HCT116 (cell line): ENCODE measurements around the gene CDK14. TPM values are rescaled to one million over a fixed set of nuclear protein-coding genes. Genes with fewer than 3 reads are reported as not detected.

Source experiments
- ATAC-seq: fragments of 200-7000 bp; cut with Tn5 transposase; 2 replicates; pipeline ENCODE4 v1.9.1; 2020; ENCODE audit warnings: mild to moderate bottlenecking, moderate library complexity
- BruUV-seq: library from RNA; stranded (reverse); fragments of 400-500 nt; replicated peaks from 2 replicates; lab custom pipeline; 2021; lab: Mats Ljungman, UMichigan
- CTCF ChIA-PET: fragments of 300-600 bp; sonication (Branson Sonifier 250); formaldehyde crosslinking; loops from one replicate; lab custom pipeline; 2021; ENCODE audit warnings: antibody characterized with exemption; lab: Charles Lee
- POLR2A ChIA-PET: fragments of 300-600, 350-600 bp; sonication (Branson Sonifier 250); formaldehyde crosslinking; loops from one replicate; lab custom pipeline; 2021; ENCODE audit warnings: antibody characterized with exemption; lab: Charles Lee
- RAD21 ChIA-PET, 2 experiments: fragments of 300-600 bp; sonication (Branson Sonifier 250); formaldehyde crosslinking; loops; one replicate each; lab custom pipeline; 2023; ENCODE audit warnings: low total read pairs in 2 of 2; ENCODE audit not compliant: uncharacterized antibody in 2 of 2, unreplicated experiment in 2 of 2, low non-redundant PET in 1 of 2; lab: Charles Lee
- DNase-seq: peaks from one replicate; pipeline ENCODE4 v3.0.0-alpha.2; 2010; ENCODE audit warnings: low read depth, low spot score
- H2AFZ ChIP-seq: fragments of 200-600 bp; shearing (Covaris generic), sonication (generic); 2 replicates; pipeline ENCODE4 v1.6.1; 2017; ENCODE audit warnings: low read depth, mixed run types, mixed read lengths, antibody characterized with exemption, low read length; ENCODE audit not compliant: poor library complexity, severe bottlenecking
- H3K27ac ChIP-seq: 2 replicates; pipeline ENCODE4 v1.5.1; 2012; ENCODE audit warnings: low read depth, low read length
- H3K27me3 ChIP-seq: fragments of 200-600 bp; sonication (generic); 2 replicates; pipeline ENCODE4 v1.6.1; 2016; ENCODE audit warnings: mixed run types, low read length, mixed read lengths; ENCODE audit not compliant: insufficient read depth
- H3K36me3 ChIP-seq, 2 experiments: fragments of 200-500 bp in 1 of 2; fragments of 200-600 bp in 1 of 2; sonication (Bioruptor generic) in 1 of 2; sonication (generic) in 1 of 2; 2 replicates each; pipeline versions ENCODE4 v1.5.1 to v1.6.1; 2014 to 2016; ENCODE audit warnings: low read length in 2 of 2, inconsistent platforms in 1 of 2, mixed read lengths in 1 of 2, mixed run types in 1 of 2; ENCODE audit not compliant: insufficient read depth in 2 of 2, control insufficient read depth in 1 of 2
- H3K4me1 ChIP-seq, 2 experiments: fragments of 200-600 bp in 1 of 2; sonication (generic) in 1 of 2; 2 replicates each; pipeline versions ENCODE4 v1.5.1 to v1.6.1; 2012 to 2017; ENCODE audit warnings: low read length in 2 of 2, inconsistent platforms in 1 of 2, mild to moderate bottlenecking in 1 of 2, mixed read lengths in 1 of 2, mixed run types in 1 of 2, moderate library complexity in 1 of 2; ENCODE audit not compliant: insufficient read depth in 2 of 2, control insufficient read depth in 1 of 2
- H3K4me2 ChIP-seq: fragments of 200-600 bp; sonication (generic); 2 replicates; pipeline ENCODE4 v1.6.1; 2017; ENCODE audit warnings: mixed run types, low read length, mixed read lengths
- H3K4me3 ChIP-seq, 2 experiments: fragments of 200-600 bp in 1 of 2; sonication (generic) in 1 of 2; replicated peaks in 1 of 2; 2 replicates each; pipeline ENCODE4 v1.5.1; 2011 to 2016; ENCODE audit warnings: low read length in 2 of 2, control low read depth in 1 of 2, low read depth in 1 of 2, mild to moderate bottlenecking in 1 of 2, mixed read lengths in 1 of 2, mixed run types in 1 of 2
- H3K79me2 ChIP-seq: fragments of 200-600 bp; sonication (generic); 2 replicates; pipeline ENCODE4 v1.6.1; 2017; ENCODE audit warnings: mild to moderate bottlenecking, mixed run types, low read length, moderate library complexity, mixed read lengths; ENCODE audit not compliant: insufficient read depth
- H3K9ac ChIP-seq: fragments of 200-600 bp; sonication (generic); 2 replicates; pipeline ENCODE4 v1.6.1; 2016; ENCODE audit warnings: low read length, mixed read lengths
- H3K9me2 ChIP-seq: fragments of 200-600 bp; sonication (generic), shearing (Covaris generic); 2 replicates; pipeline ENCODE4 v1.6.1; 2017; ENCODE audit warnings: mixed run types, mild to moderate bottlenecking, moderate library complexity; ENCODE audit not compliant: insufficient read depth
- H3K9me3 ChIP-seq, 2 experiments: fragments of 200-500 bp in 1 of 2; fragments of 200-600 bp in 1 of 2; sonication (Bioruptor generic) in 1 of 2; sonication (generic) in 1 of 2; 2 replicates each; pipeline ENCODE4 v1.6.1; 2014 to 2017; ENCODE audit warnings: low read length in 2 of 2, mixed read lengths in 2 of 2, inconsistent platforms in 1 of 2, low read depth in 1 of 2, mild to moderate bottlenecking in 1 of 2, mixed run types in 1 of 2, moderate library complexity in 1 of 2; ENCODE audit not compliant: control insufficient read depth in 1 of 2, insufficient read depth in 1 of 2
- H4K20me1 ChIP-seq: fragments of 200-600 bp; sonication (generic), shearing (Covaris generic); 2 replicates; pipeline ENCODE4 v1.6.1; 2017; ENCODE audit warnings: mixed run types, mild to moderate bottlenecking, moderate library complexity; ENCODE audit not compliant: insufficient read depth
- CBX3 ChIP-seq: IDR thresholded peaks from 2 replicates; pipeline ENCODE4 v1.6.1; 2012; ENCODE audit warnings: low read depth
- EGR1 ChIP-seq: IDR thresholded peaks from 2 replicates; pipeline ENCODE4 v1.6.1; 2012; ENCODE audit warnings: low read depth
- FOSL1 ChIP-seq: IDR thresholded peaks from 2 replicates; pipeline ENCODE4 v1.6.1; 2012; ENCODE audit warnings: low read depth
- JUND ChIP-seq: IDR thresholded peaks from 2 replicates; pipeline ENCODE4 v1.6.1; 2012
- RAD21 ChIP-seq: IDR thresholded peaks from 2 replicates; pipeline ENCODE4 v1.6.1; 2012; ENCODE audit warnings: low read depth, mild to moderate bottlenecking
- TCF7L2 ChIP-seq: IDR thresholded peaks from 2 replicates; pipeline ENCODE4 v1.7.0; 2011; ENCODE audit warnings: borderline replicate concordance, inconsistent platforms; ENCODE audit not compliant: insufficient read depth, insufficient read length; ENCODE audit errors: extremely low read depth
- YY1 ChIP-seq: IDR thresholded peaks from 2 replicates; pipeline ENCODE4 v1.6.1; 2011; ENCODE audit warnings: low read length, low read depth, moderate library complexity, mild to moderate bottlenecking; ENCODE audit not compliant: insufficient replicate concordance; ENCODE audit errors: extremely low read depth
- ZFX ChIP-seq: fragments of 450-650 bp; IDR thresholded peaks from 2 replicates; pipeline ENCODE4 v1.6.1; 2017
- intact Hi-C: fragments of 100-400 bp; cut with micrococcal nuclease; formaldehyde crosslinking; loops from 2 replicates; pipeline ENCODE4 v1.10.0; 2022
- total RNA-seq: library from RNA; stranded (reverse); gene quantifications from one replicate; pipeline ENCODE4 v1.2.1, GENCODE V29; 2021; ENCODE audit not compliant: unreplicated experiment
- TF ChIP-seq, protein P1 (sequence below): IDR thresholded peaks from 2 replicates; pipeline ENCODE4 v1.6.1; 2012
- TF ChIP-seq, protein P2 (sequence below): IDR thresholded peaks from 2 replicates; pipeline ENCODE4 v1.6.1; 2012; ENCODE audit warnings: low read depth
- TF ChIP-seq, protein P3 (sequence below), 3 experiments: fragments of 200-600 bp in 1 of 3; sonication (generic) in 1 of 3; IDR thresholded peaks in 2 of 3; conservative IDR thresholded peaks in 1 of 3; 2 replicates each; pipeline ENCODE4 v1.5.1; 2012 to 2017; ENCODE audit warnings: low read depth in 2 of 3, low read length in 2 of 3, antibody characterized with exemption in 1 of 3, borderline replicate concordance in 1 of 3, control low read depth in 1 of 3, mild to moderate bottlenecking in 1 of 3, mixed read lengths in 1 of 3, mixed run types in 1 of 3, moderate library complexity in 1 of 3; ENCODE audit not compliant: insufficient read depth in 1 of 3
- TF ChIP-seq, protein P4 (sequence below): IDR thresholded peaks from 2 replicates; pipeline ENCODE4 v1.6.1; 2011; ENCODE audit warnings: mild to moderate bottlenecking, low read length, moderate library complexity; ENCODE audit not compliant: insufficient replicate concordance; ENCODE audit errors: extremely low read depth
- TF ChIP-seq, protein P5 (sequence below): IDR thresholded peaks from 2 replicates; pipeline ENCODE4 v1.6.1; 2012

CDK14 gene
- total RNA-seq, 1 experiment from 2014 or later: 10.2 TPM

DNA sequence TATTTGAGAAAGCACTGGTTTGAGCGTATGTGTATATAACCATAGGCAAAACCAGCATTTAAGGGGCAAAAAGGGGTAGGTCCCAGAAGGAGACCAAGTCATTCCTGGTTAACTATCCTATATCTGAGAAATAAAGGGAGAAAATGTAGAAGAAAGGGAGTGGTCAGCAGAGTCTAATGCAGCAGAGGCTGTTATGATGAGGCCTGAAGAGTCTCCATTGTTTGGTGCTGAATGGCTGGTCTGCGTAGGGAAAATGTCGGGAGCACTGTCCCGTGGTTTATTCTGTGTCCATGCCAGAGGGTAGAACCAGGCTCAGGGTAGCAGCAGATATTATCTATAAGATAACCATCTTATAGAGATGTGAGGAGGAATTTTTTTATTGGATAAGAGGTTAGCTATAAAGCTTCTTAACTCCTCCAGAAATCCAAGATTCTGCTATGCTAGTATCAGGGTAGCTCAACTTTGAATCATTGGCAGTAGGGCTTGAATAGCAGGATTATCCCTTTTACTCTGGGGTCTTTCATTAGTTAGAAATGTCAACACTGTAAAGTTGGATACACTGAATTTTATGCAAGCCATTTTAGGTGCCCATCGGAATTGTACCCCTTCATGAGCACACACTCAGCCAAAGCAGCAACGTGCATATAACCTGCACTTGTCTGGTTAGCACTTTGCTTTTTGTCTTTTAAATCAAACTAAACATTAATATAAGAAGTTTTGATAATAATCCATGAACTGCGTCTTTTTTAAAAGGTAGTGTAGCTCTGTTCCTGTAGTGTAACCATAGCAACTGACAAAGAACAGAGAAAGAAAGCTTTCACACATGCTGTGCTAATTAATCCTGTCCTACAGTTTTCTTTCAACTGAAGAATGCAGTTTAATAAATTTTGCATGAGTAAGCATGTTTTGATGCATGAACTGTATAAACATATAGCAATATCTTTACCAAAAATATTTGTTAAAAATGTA lies 356.1 kb downstream of the CDK14 start:
- H4K20me1 ChIP-seq: no peaks in the 10 kb centered on the region
- no peak overlapping the region for H3K9ac ChIP-seq
- no peak overlapping the region for H3K27ac ChIP-seq
- ATAC-seq: no peak
- no peaks in the 10 kb centered on the region for H3K36me3 ChIP-seq
- H3K79me2 ChIP-seq: no peaks in the 10 kb centered on the region
- DNase-seq: no peak
- H3K4me1 ChIP-seq: no peaks in the 10 kb centered on the region
- H3K4me3 ChIP-seq: no peak overlapping the region
- H3K27me3 ChIP-seq: no peaks in the 10 kb centered on the region
- no peaks in the 10 kb centered on the region for H3K9me2 ChIP-seq
- intact Hi-C loops: no loop called here
- ChIA-PET CTCF (interaction anchor here (1.4 kb wide), 1 partner anchor 24 kb away, joined by 3 read pairs; no protein-coding TSS in a partner anchor), POLR2A (no interaction called here), RAD21 (no interaction called here)
- H3K9me3 ChIP-seq: no peaks in the 10 kb centered on the region
- H2AFZ ChIP-seq: no peak overlapping the region
- TF ChIP-seq YY1 (no peak), RAD21 (no peak), JUND (no peak), CBX3 (no peak), ZFX (no peak), FOSL1 (no peak), TCF7L2 (no peak), EGR1 (no peak)
- TF ChIP-seq, protein P1, sequence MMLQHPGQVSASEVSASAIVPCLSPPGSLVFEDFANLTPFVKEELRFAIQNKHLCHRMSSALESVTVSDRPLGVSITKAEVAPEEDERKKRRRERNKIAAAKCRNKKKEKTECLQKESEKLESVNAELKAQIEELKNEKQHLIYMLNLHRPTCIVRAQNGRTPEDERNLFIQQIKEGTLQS: no peak
- TF ChIP-seq, protein P2, sequence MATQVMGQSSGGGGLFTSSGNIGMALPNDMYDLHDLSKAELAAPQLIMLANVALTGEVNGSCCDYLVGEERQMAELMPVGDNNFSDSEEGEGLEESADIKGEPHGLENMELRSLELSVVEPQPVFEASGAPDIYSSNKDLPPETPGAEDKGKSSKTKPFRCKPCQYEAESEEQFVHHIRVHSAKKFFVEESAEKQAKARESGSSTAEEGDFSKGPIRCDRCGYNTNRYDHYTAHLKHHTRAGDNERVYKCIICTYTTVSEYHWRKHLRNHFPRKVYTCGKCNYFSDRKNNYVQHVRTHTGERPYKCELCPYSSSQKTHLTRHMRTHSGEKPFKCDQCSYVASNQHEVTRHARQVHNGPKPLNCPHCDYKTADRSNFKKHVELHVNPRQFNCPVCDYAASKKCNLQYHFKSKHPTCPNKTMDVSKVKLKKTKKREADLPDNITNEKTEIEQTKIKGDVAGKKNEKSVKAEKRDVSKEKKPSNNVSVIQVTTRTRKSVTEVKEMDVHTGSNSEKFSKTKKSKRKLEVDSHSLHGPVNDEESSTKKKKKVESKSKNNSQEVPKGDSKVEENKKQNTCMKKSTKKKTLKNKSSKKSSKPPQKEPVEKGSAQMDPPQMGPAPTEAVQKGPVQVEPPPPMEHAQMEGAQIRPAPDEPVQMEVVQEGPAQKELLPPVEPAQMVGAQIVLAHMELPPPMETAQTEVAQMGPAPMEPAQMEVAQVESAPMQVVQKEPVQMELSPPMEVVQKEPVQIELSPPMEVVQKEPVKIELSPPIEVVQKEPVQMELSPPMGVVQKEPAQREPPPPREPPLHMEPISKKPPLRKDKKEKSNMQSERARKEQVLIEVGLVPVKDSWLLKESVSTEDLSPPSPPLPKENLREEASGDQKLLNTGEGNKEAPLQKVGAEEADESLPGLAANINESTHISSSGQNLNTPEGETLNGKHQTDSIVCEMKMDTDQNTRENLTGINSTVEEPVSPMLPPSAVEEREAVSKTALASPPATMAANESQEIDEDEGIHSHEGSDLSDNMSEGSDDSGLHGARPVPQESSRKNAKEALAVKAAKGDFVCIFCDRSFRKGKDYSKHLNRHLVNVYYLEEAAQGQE: no peak
- TF ChIP-seq, protein P3, sequence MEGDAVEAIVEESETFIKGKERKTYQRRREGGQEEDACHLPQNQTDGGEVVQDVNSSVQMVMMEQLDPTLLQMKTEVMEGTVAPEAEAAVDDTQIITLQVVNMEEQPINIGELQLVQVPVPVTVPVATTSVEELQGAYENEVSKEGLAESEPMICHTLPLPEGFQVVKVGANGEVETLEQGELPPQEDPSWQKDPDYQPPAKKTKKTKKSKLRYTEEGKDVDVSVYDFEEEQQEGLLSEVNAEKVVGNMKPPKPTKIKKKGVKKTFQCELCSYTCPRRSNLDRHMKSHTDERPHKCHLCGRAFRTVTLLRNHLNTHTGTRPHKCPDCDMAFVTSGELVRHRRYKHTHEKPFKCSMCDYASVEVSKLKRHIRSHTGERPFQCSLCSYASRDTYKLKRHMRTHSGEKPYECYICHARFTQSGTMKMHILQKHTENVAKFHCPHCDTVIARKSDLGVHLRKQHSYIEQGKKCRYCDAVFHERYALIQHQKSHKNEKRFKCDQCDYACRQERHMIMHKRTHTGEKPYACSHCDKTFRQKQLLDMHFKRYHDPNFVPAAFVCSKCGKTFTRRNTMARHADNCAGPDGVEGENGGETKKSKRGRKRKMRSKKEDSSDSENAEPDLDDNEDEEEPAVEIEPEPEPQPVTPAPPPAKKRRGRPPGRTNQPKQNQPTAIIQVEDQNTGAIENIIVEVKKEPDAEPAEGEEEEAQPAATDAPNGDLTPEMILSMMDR (IDR thresholded peaks at IDR 0.05 in 2 of 3, conservative IDR thresholded peaks at IDR 0.05 in 1 of 3; ENCODE audit: borderline replicate concordance in 1 of 3, insufficient read depth in 1 of 3, low read depth in 2 of 3, low read length in 2 of 3): no peak
- TF ChIP-seq, protein P4, sequence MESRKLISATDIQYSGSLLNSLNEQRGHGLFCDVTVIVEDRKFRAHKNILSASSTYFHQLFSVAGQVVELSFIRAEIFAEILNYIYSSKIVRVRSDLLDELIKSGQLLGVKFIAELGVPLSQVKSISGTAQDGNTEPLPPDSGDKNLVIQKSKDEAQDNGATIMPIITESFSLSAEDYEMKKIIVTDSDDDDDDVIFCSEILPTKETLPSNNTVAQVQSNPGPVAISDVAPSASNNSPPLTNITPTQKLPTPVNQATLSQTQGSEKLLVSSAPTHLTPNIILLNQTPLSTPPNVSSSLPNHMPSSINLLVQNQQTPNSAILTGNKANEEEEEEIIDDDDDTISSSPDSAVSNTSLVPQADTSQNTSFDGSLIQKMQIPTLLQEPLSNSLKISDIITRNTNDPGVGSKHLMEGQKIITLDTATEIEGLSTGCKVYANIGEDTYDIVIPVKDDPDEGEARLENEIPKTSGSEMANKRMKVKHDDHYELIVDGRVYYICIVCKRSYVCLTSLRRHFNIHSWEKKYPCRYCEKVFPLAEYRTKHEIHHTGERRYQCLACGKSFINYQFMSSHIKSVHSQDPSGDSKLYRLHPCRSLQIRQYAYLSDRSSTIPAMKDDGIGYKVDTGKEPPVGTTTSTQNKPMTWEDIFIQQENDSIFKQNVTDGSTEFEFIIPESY: no peak
- TF ChIP-seq, protein P5, sequence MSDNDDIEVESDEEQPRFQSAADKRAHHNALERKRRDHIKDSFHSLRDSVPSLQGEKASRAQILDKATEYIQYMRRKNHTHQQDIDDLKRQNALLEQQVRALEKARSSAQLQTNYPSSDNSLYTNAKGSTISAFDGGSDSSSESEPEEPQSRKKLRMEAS: no peak
- no TSS peak for BruUV-seq
- no peak overlapping the region for H3K4me2 ChIP-seq
